CD14-positive monocyte (primary cell): ENCODE results near the gene CENPC. TPM values are rescaled to one million over a fixed set of nuclear protein-coding genes. Genes with fewer than 3 reads are reported as not detected.

Experiments
- DNase-seq, 3 donors: peaks; one replicate each; pipeline ENCODE4 v3.0.0-alpha.2; 2011 to 2022
- H2AFZ ChIP-seq: 2 replicates; pipeline ENCODE4 v1.6.0; 2012; ENCODE audit warnings: mild to moderate bottlenecking, low read depth, low read length, inconsistent platforms; ENCODE audit not compliant: insufficient read depth, poor library complexity, severe bottlenecking
- H3K27ac ChIP-seq, 2 donors: 1 replicate in 1 of 2; 2 replicates in 1 of 2; pipeline ENCODE4 v1.5.1; 2012 to 2013; ENCODE audit warnings: low read length in 2 of 2, control low read depth in 1 of 2, inconsistent platforms in 1 of 2, low read depth in 1 of 2, mild to moderate bottlenecking in 1 of 2
- H3K27me3 ChIP-seq, 2 donors: one replicate each; pipeline versions ENCODE4 v1.6.0 to v1.6.1; 2011 to 2013; ENCODE audit warnings: low read length in 2 of 2; ENCODE audit not compliant: control insufficient read depth in 2 of 2, insufficient read depth in 2 of 2
- H3K36me3 ChIP-seq, 2 donors: replicated peaks in 1 of 2; 1 replicate in 1 of 2; 2 replicates in 1 of 2; pipeline versions ENCODE4 v1.5.1 to v1.6.1; 2012 to 2013; ENCODE audit warnings: low read length in 2 of 2, control low read depth in 1 of 2, inconsistent platforms in 1 of 2, mild to moderate bottlenecking in 1 of 2; ENCODE audit not compliant: insufficient read depth in 2 of 2, control insufficient read depth in 1 of 2
- H3K4me1 ChIP-seq, 2 donors: 1 replicate in 1 of 2; 2 replicates in 1 of 2; pipeline versions ENCODE4 v1.5.1 to v1.6.1; 2012 to 2013; ENCODE audit warnings: low read length in 2 of 2, control low read depth in 1 of 2, inconsistent platforms in 1 of 2, mild to moderate bottlenecking in 1 of 2, moderate library complexity in 1 of 2; ENCODE audit not compliant: insufficient read depth in 2 of 2, control insufficient read depth in 1 of 2
- H3K4me2 ChIP-seq: replicated peaks from 2 replicates; pipeline ENCODE3; 2012; ENCODE audit warnings: low read length, moderate library complexity, mild to moderate bottlenecking; ENCODE audit not compliant: poor library complexity, severe bottlenecking; ENCODE audit errors: extremely low read depth
- H3K4me3 ChIP-seq, 3 experiments: fragments of 200-600 bp in 1 of 3; sonication (generic) in 1 of 3; replicated peaks in 1 of 3; 1 replicate in 2 of 3; 2 replicates in 1 of 3; pipeline ENCODE4 v1.5.1; 2011 to 2013; ENCODE audit warnings: low read length in 3 of 3, mild to moderate bottlenecking in 3 of 3, control low read depth in 2 of 3, low read depth in 2 of 3, inconsistent platforms in 1 of 3, moderate library complexity in 1 of 3
- H3K79me2 ChIP-seq: 2 replicates; pipeline ENCODE4 v1.6.0; 2012; ENCODE audit warnings: mild to moderate bottlenecking, control low read depth, inconsistent platforms, low read length, moderate library complexity; ENCODE audit not compliant: insufficient read depth
- H3K9ac ChIP-seq: 2 replicates; pipeline ENCODE4 v1.6.0; 2017; ENCODE audit warnings: low read length, mild to moderate bottlenecking; ENCODE audit not compliant: insufficient read depth, poor library complexity, severe bottlenecking
- H3K9me3 ChIP-seq, 2 donors: replicated peaks in 1 of 2; 1 replicate in 1 of 2; 2 replicates in 1 of 2; pipeline versions ENCODE4 v1.5.1 to v1.6.1; 2012 to 2013; ENCODE audit warnings: low read length in 2 of 2, control low read depth in 1 of 2; ENCODE audit not compliant: control insufficient read depth in 1 of 2, insufficient read depth in 1 of 2
- H4K20me1 ChIP-seq: 2 replicates; pipeline ENCODE4 v1.6.0; 2012; ENCODE audit warnings: mild to moderate bottlenecking, low read length, control low read depth, moderate library complexity; ENCODE audit not compliant: insufficient read depth
- H3K27ac Mint-ChIP-seq, 7 donors: one replicate each; pipeline ENCODE4 v1.8.0; 2020; ENCODE audit warnings: mild to moderate bottlenecking in 7 of 7, mixed read lengths in 7 of 7, moderate library complexity in 6 of 7, inconsistent platforms in 2 of 7
- H3K27me3 Mint-ChIP-seq, 3 donors: one replicate each; pipeline ENCODE4 v1.8.0; 2021 to 2022; ENCODE audit warnings: low read depth in 3 of 3, mild to moderate bottlenecking in 3 of 3, mixed read lengths in 3 of 3, moderate library complexity in 3 of 3, inconsistent platforms in 1 of 3
- H3K36me3 Mint-ChIP-seq, 2 donors: one replicate each; pipeline ENCODE4 v1.8.0; 2020; ENCODE audit warnings: mixed read lengths in 2 of 2, inconsistent platforms in 1 of 2, mild to moderate bottlenecking in 1 of 2
- H3K4me1 Mint-ChIP-seq: one replicate; pipeline ENCODE4 v1.8.0; 2020; ENCODE audit warnings: mild to moderate bottlenecking, mixed read lengths
- H3K4me3 Mint-ChIP-seq, 2 donors: one replicate each; pipeline ENCODE4 v1.8.0; 2020; ENCODE audit warnings: mild to moderate bottlenecking in 2 of 2, mixed read lengths in 2 of 2, moderate library complexity in 1 of 2
- H3K9me3 Mint-ChIP-seq, 7 donors: one replicate each; pipeline ENCODE4 v1.8.0; 2020 to 2022; ENCODE audit warnings: mixed read lengths in 7 of 7, mild to moderate bottlenecking in 6 of 7, moderate library complexity in 6 of 7, inconsistent platforms in 2 of 7
- WGBS: methylation state at CpG from one replicate; pipeline ENCODE4 v1.1.5; 2013; ENCODE audit warnings: missing lambda C conversion rate; ENCODE audit not compliant: insufficient coverage; 5-methylcytosine and 5-hydroxymethylcytosine counted together
- intact Hi-C, 2 donors: fragments of 100-400 bp; cut with micrococcal nuclease; formaldehyde crosslinking; loops; one replicate each; pipeline versions ENCODE4 v1.15.0 to v1.15.1; 2023
- polyA plus RNA-seq, 3 donors: library from polyadenylated mRNA; depleted of rRNA in 1 of 3; unstranded in 2 of 3; stranded (reverse) in 1 of 3; fragments of 300-500 nt in 2 of 3; fragments of >200 nt in 1 of 3; fragmentation: Illumina TruSeq in 2 of 3; gene quantifications; 1 replicate in 2 of 3; 2 replicates in 1 of 3; pipeline ENCODE4 v1.2.3, GENCODE V29; 2012 to 2021
- TF ChIP-seq, protein P1 (sequence below): fragments of 200-600 bp; IDR thresholded peaks from one replicate; pipeline ENCODE4 v1.8.0; 2022; ENCODE audit warnings: antibody characterized with exemption, mild to moderate bottlenecking

The CENPC gene
- polyA plus RNA-seq, 3 donors: 6.3 to 7.2 (median 6.7) TPM

DNA sequence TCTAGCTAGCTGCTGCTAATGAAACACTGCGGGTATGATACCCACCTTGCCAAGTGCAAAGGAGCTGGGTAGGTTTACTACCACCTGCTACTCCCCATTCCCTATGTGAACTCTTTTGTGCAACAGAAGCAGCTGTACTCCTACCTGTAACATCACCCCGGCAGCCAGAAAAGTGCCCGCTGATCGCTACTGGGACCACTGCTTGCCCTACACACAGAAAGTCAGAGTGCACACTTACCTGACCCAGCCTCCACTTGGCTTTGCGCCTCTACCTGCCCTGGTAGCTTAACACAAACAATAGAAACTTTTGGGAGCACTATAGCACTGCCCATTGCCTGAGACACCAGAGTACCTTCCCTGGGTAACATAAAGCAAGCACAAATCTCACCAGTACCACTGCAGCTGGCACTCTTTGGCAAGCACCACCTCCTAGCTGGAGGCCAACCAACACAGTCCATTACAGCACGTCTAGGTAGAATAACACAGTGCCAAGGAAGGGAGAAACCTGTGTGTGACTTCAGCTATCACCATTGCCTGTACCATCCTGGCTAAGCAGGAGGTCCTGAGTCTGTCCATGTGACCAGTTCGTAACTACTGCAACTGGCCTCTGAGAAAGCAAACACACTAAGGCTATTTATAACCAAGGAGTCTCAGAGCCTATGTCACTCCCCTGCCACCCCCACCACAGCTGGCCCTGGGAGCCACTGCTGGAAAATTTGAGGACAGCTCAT is 80.1 kb downstream of the CENPC start:
- H3K9me3 Mint-ChIP-seq: peaks cover 0 to 2% (median 0%) of the 10 kb centered on the region in 7 donors
- WGBS: 99% methylated on average over 7 of the region's 7 CpGs
- intact Hi-C loops: no loop called here
- H3K4me3 Mint-ChIP-seq: no peak overlapping the region
- TF ChIP-seq, protein P1, sequence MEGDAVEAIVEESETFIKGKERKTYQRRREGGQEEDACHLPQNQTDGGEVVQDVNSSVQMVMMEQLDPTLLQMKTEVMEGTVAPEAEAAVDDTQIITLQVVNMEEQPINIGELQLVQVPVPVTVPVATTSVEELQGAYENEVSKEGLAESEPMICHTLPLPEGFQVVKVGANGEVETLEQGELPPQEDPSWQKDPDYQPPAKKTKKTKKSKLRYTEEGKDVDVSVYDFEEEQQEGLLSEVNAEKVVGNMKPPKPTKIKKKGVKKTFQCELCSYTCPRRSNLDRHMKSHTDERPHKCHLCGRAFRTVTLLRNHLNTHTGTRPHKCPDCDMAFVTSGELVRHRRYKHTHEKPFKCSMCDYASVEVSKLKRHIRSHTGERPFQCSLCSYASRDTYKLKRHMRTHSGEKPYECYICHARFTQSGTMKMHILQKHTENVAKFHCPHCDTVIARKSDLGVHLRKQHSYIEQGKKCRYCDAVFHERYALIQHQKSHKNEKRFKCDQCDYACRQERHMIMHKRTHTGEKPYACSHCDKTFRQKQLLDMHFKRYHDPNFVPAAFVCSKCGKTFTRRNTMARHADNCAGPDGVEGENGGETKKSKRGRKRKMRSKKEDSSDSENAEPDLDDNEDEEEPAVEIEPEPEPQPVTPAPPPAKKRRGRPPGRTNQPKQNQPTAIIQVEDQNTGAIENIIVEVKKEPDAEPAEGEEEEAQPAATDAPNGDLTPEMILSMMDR: no peak
- Histone ChIP-seq H3K79me2 (no peaks in the 10 kb centered on the region), H3K9ac (no peak overlapping the region), H3K36me3 (peaks cover 12 to 32% of the 10 kb centered on the region in 2 donors), H4K20me1 (no peaks in the 10 kb centered on the region), H2AFZ (no peak overlapping the region), H3K9me3 (no peaks in the 10 kb centered on the region), H3K4me1 (no peaks in the 10 kb centered on the region), H3K27ac (no peak overlapping the region), H3K4me2 (no peak overlapping the region), H3K4me3 (no peak overlapping the region), H3K27me3 (no peaks in the 10 kb centered on the region)
- peaks cover 4% of the 10 kb centered on the region for H3K4me1 Mint-ChIP-seq
- H3K36me3 Mint-ChIP-seq: peaks cover 32 to 51% of the 10 kb centered on the region in 2 donors
- no peaks in the 10 kb centered on the region for H3K27me3 Mint-ChIP-seq
- DNase-seq: no peak
- H3K27ac Mint-ChIP-seq: no peak overlapping the region

DNA sequence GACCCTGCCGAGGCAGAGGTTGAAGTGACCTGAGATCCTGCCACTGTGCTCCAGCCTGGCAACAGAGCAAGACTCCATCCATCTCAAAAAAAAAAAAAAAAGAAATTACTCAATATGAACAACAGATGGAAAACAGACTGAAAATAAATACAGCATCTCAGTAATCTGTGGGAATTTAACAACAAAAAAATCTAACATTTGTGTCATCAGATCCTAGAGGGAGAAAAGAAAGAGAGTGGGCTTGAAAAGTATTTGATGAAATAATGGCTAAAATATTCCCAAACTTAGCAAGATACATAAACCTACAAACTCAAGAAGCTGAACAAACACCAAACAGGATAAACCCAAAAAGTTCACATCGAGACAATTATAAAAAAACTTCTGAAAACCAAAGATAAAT is 84.7 kb downstream of the CENPC start:
- no peak overlapping the region for H3K9ac ChIP-seq
- no peak overlapping the region for H3K27ac Mint-ChIP-seq
- intact Hi-C loops: no loop called here
- no CpG with 5 or more reads among the region's 2 CpGs for WGBS
- H3K36me3 Mint-ChIP-seq: peaks cover 29 to 47% of the 10 kb centered on the region in 2 donors
- no peaks in the 10 kb centered on the region for H3K27me3 Mint-ChIP-seq
- H3K9me3 Mint-ChIP-seq: peaks cover 0 to 8% (median 4%) of the 10 kb centered on the region in 7 donors
- no peak overlapping the region for H3K27ac ChIP-seq
- no peak overlapping the region for H3K4me3 Mint-ChIP-seq
- peaks cover 0 to 3% of the 10 kb centered on the region in 2 donors for H3K9me3 ChIP-seq
- no peaks in the 10 kb centered on the region for H3K4me1 ChIP-seq
- H2AFZ ChIP-seq: no peak overlapping the region
- H3K79me2 ChIP-seq: no peaks in the 10 kb centered on the region
- TF ChIP-seq, protein P1: no peak
- H3K4me2 ChIP-seq: no peak overlapping the region
- no peaks in the 10 kb centered on the region for H3K4me1 Mint-ChIP-seq
- H4K20me1 ChIP-seq: no peaks in the 10 kb centered on the region
- DNase-seq: no peak
- H3K36me3 ChIP-seq: peaks cover 17 to 24% of the 10 kb centered on the region in 2 donors
- H3K4me3 ChIP-seq: no peak overlapping the region
- no peaks in the 10 kb centered on the region for H3K27me3 ChIP-seq
